Adrenal gland (tissue), 12 donors: ENCODE results near the gene KCNMA1. TPM values are rescaled to one million over a fixed set of nuclear protein-coding genes. Genes with fewer than 3 reads are reported as not detected.

Source experiments
- DNase-seq, 7 donors: peaks; one replicate each; pipeline ENCODE4 v3.0.0-alpha.2; 2019 to 2020
- H3K27ac ChIP-seq, 5 donors: fragments of 200-600 bp; sonication (generic) in 4 of 5; 1 replicate in 3 of 5; 2 replicates in 2 of 5; pipeline versions ENCODE4 v1.5.1 to v1.8.0; 2016 to 2020; ENCODE audit warnings: mild to moderate bottlenecking in 1 of 5
- H3K27me3 ChIP-seq: fragments of 200-600 bp; 2 replicates; pipeline ENCODE4 v1.8.0; 2021
- H3K36me3 ChIP-seq, 2 donors: fragments of 200-600 bp; replicated peaks in 1 of 2; 1 replicate in 1 of 2; 2 replicates in 1 of 2; pipeline versions ENCODE4 v1.5.1 to v1.8.0; 2018 to 2022
- H3K4me1 ChIP-seq, 2 donors: fragments of 200-600 bp; replicated peaks in 1 of 2; 1 replicate in 1 of 2; 2 replicates in 1 of 2; pipeline versions ENCODE4 v1.5.1 to v1.8.0; 2018 to 2021
- H3K4me3 ChIP-seq, 4 donors: fragments of 200-600 bp; sonication (generic) in 3 of 4; one replicate each; pipeline ENCODE4 v1.5.1; 2016 to 2018
- H3K9me3 ChIP-seq, 3 donors: fragments of 200-600 bp; sonication (generic) in 1 of 3; replicated peaks in 1 of 3; 1 replicate in 2 of 3; 2 replicates in 1 of 3; pipeline versions ENCODE4 v1.5.1 to v1.8.0; 2016 to 2021
- POLR2A ChIP-seq, 2 donors: fragments of 450-650 bp; IDR thresholded peaks; one replicate each; pipeline ENCODE4 v1.6.1; 2017; ENCODE audit warnings: antibody characterized with exemption in 2 of 2, mild to moderate bottlenecking in 2 of 2, moderate library complexity in 1 of 2
- WGBS, 4 donors: extraction: QIAGEN DNeasy Blood & Tissue Kit in 2 of 4; methylation state at CpG; one replicate each; pipeline versions ENCODE4 v1.1.5 to v1.1.7; 2013 to 2017; 5-methylcytosine and 5-hydroxymethylcytosine counted together
- intact Hi-C, 2 donors: fragments of 100-400 bp; cut with DNase I; formaldehyde crosslinking; loops; one replicate each; pipeline versions ENCODE4 v1.14.1 to v1.15.0; 2022 to 2023
- polyA plus RNA-seq, 3 donors: library from polyadenylated mRNA; stranded (reverse); fragments of 200-250 nt in 2 of 3; fragments of 350-450 nt in 1 of 3; fragmentation: Illumina TruSeq in 1 of 3; extraction: RNeasy Lipid Tissue Mini Kit (QIAGEN cat#74804) in 1 of 3; gene quantifications; one replicate each; pipeline ENCODE4 v1.2.3, GENCODE V29; 2013 to 2014
- total RNA-seq, 9 donors: library from RNA; depleted of rRNA in 4 of 9; stranded (reverse); fragments of >200 nt in 4 of 9; fragments of 120-200 nt in 1 of 9; fragmentation: NEBNext Ultra II Directional in 1 of 9; extraction: Animal tissue kit (Norgen Biotek cat#: 25700) in 1 of 9; gene quantifications; one replicate each; pipeline versions ENCODE4 v1.1.0 to v1.2.4, GENCODE V29; 2013 to 2023
- TF ChIP-seq, protein P1 (sequence below), 6 experiments: fragments of 450-650 bp in 4 of 6; fragments of 200-600 bp in 2 of 6; sonication (generic) in 1 of 6; IDR thresholded peaks; 1 replicate in 5 of 6; 2 replicates in 1 of 6; pipeline versions ENCODE4 v1.5.1 to v1.8.0; 2016 to 2021; ENCODE audit warnings: antibody characterized with exemption in 6 of 6, mild to moderate bottlenecking in 2 of 6, moderate library complexity in 1 of 6
- donor health status: healthy with polysubstance abuse.
- donor health status: Bipolar disorder and iron deficiency.
- donor health status: DM: yes; HTN: yes; CAD: no.
- donor health status: DM: no; HTN: no; CAD: no.
- donor health status: DM: no; HTN: no; CAD: no.
- donor health status: DM: yes; HTN: yes; CAD: no.

The KCNMA1 gene
- total and polyA plus RNA-seq, 12 donors, result 6.4 to 37.7 (median 13.4) TPM

- WGBS, 4 donors, result 78 to 87% (median 85%) methylated on average over 4 of the region's 4 CpGs
- H3K9me3 ChIP-seq, result no peaks in the 10 kb centered on the region
- no peaks in the 10 kb centered on the region for H3K4me1 ChIP-seq
- H3K27ac ChIP-seq, result no peak overlapping the region
- no peak for DNase-seq
- no peak overlapping the region for H3K4me3 ChIP-seq
- no peaks in the 10 kb centered on the region for H3K36me3 ChIP-seq
- no peaks in the 10 kb centered on the region for H3K27me3 ChIP-seq
- TF ChIP-seq, protein P1, sequence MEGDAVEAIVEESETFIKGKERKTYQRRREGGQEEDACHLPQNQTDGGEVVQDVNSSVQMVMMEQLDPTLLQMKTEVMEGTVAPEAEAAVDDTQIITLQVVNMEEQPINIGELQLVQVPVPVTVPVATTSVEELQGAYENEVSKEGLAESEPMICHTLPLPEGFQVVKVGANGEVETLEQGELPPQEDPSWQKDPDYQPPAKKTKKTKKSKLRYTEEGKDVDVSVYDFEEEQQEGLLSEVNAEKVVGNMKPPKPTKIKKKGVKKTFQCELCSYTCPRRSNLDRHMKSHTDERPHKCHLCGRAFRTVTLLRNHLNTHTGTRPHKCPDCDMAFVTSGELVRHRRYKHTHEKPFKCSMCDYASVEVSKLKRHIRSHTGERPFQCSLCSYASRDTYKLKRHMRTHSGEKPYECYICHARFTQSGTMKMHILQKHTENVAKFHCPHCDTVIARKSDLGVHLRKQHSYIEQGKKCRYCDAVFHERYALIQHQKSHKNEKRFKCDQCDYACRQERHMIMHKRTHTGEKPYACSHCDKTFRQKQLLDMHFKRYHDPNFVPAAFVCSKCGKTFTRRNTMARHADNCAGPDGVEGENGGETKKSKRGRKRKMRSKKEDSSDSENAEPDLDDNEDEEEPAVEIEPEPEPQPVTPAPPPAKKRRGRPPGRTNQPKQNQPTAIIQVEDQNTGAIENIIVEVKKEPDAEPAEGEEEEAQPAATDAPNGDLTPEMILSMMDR (IDR thresholded peaks at IDR 0.05), result no peak
- no peak for TF ChIP-seq POLR2A (IDR thresholded peaks at IDR 0.05)
- intact Hi-C loops, result no loop called here
Observed at GRCh38 chr10:77087366-77087765, 550.2 kb downstream of the KCNMA1 start.

DNA sequence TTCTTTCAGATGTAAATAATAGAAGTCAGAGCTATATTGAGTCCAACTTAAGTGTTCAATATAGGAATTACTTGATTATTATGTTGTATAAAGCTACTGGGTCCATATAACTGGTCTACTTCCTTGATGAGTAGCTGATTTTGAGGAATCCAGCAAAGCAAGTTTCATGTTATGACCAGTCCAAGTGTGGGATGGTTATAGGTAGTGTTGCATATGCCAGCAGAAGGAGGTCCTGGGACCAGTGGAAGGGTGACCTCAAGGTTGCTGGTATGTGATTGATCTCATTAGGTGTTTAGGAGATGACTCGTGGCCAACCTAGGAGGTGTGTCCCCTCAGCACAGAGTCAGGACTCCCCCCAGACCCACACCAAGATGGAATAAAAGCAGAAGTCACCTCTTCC, 551.5 kb downstream of the KCNMA1 start:
- Histone ChIP-seq H3K4me3 (no peak overlapping the region), H3K27me3 (no peaks in the 10 kb centered on the region), H3K36me3 (no peaks in the 10 kb centered on the region), H3K27ac (no peak overlapping the region), H3K9me3 (no peaks in the 10 kb centered on the region), H3K4me1 (no peaks in the 10 kb centered on the region)
- intact Hi-C loops, result no loop called here
- no peak for TF ChIP-seq POLR2A (IDR thresholded peaks at IDR 0.05)
- TF ChIP-seq, protein P1 (IDR thresholded peaks at IDR 0.05), result no peak
- DNase-seq, result no peak
- whole genome bisulfite sequencing, 4 donors, result 75 to 85% (median 82%) methylated on average over 1 of the region's 1 CpG

DNA sequence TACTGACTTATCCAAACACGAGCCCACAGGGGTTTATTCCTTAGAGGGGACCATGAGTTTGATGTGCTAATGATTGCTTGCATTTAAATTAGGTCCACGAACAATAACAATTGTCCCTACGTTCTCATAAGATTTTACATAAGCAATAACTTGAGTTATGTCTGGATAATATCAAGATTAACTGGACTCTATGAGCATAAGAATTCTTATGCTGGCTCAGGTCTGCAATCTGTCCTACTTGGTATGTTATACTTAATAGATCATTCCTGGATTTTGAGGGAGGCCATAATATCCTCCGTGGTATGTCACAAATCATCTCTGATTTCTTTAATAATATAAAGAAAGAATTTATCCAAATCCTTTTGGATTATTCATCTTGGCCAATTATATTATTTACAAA, 552.3 kb downstream of the KCNMA1 start:
- Histone ChIP-seq H3K4me3 (no peak overlapping the region), H3K27ac (no peak overlapping the region), H3K4me1 (no peaks in the 10 kb centered on the region), H3K36me3 (no peaks in the 10 kb centered on the region), H3K27me3 (no peaks in the 10 kb centered on the region), H3K9me3 (no peaks in the 10 kb centered on the region)
- intact Hi-C loops, result no loop called here
- 82 to 91% (median 88%) methylated on average over 4 of the region's 4 CpGs for WGBS, 4 donors
- DNase-seq, result no peak
- TF ChIP-seq, protein P1 (IDR thresholded peaks at IDR 0.05), result no peak
- TF ChIP-seq POLR2A (IDR thresholded peaks at IDR 0.05), result no peak

DNA sequence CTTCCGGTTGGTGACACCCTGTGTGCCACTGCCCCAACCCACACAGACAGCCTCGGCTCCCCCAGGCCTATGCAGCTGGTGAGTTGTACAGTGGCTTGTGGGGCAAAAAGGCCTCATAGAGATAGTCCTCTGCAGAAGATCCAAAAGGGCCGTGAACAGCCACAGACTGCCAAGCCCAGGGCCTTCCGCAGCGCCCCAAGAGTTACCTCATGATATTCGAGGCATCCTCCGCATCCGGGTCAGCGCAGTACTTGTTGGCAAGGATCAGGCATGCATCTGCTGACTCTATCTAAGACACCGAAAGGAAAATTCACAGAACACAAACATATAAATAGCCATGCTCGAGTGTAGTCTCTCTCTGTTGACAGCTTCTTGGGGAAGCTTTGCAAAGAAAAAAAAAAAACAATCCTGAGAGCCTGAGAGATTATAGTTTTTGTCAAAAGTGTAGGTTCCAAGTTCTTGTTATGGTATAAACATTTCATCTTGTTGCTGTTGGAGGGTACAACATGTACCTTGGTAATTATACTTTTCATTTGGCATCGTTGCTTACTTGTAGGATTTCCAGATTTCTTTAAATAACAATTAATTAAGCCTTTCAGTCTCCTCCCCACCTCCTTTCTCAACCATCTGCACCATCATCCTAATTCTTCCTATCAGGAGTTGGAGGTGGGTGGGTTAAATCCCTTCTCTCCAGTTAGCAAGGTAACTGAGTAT, 553.0 kb downstream of the KCNMA1 start:
- peak in 1 of 7 donors; percentile 19 for DNase-seq

More for the DNA sequence above, 553.0 kb downstream of the KCNMA1 start:
- H3K4me1 ChIP-seq, result no peaks in the 10 kb centered on the region
- intact Hi-C loops, result no loop called here
- WGBS, 4 donors, result 73 to 88% (median 77%) methylated on average over 12 of the region's 12 CpGs
- TF ChIP-seq, protein P1 (IDR thresholded peaks at IDR 0.05), result no peak
- no peak for TF ChIP-seq POLR2A (IDR thresholded peaks at IDR 0.05)
- no peaks in the 10 kb centered on the region for H3K9me3 ChIP-seq
- no peaks in the 10 kb centered on the region for H3K27me3 ChIP-seq
- H3K27ac ChIP-seq, result no peak overlapping the region
- no peak overlapping the region for H3K4me3 ChIP-seq
- H3K36me3 ChIP-seq, result no peaks in the 10 kb centered on the region
